Sigmoid colon (tissue), 4 donors: ENCODE measurements around the gene EML6.

Source experiments
- CTCF ChIP-seq, 4 experiments: fragments of 450-650 bp in 3 of 4; fragments of 200-600 bp in 1 of 4; IDR thresholded peaks; one replicate each; pipeline ENCODE4 v1.5.1; 2016 to 2019; ENCODE audit warnings: antibody characterized with exemption in 4 of 4, mild to moderate bottlenecking in 3 of 4, moderate library complexity in 2 of 4
- EP300 ChIP-seq, 4 donors: sonication (generic); formaldehyde crosslinking; IDR thresholded peaks; one replicate each; pipeline ENCODE4 v1.6.1; 2017; ENCODE audit warnings: antibody characterized with exemption in 4 of 4
- POLR2A ChIP-seq, 2 donors: fragments of 450-650 bp; IDR thresholded peaks; one replicate each; pipeline ENCODE4 v1.6.1; 2016; ENCODE audit warnings: antibody characterized with exemption in 2 of 2, mild to moderate bottlenecking in 2 of 2, moderate library complexity in 2 of 2
- POLR2AphosphoS5 ChIP-seq, 4 donors: sonication (generic); formaldehyde crosslinking; IDR thresholded peaks; one replicate each; pipeline ENCODE4 v1.6.1; 2017; ENCODE audit warnings: antibody characterized with exemption in 4 of 4

GRCh38 chr2:54750040-54750439 is 26.6 kb downstream of the EML6 start:
- no peak for TF ChIP-seq EP300 (IDR thresholded peaks at IDR 0.05)
- no peak for TF ChIP-seq CTCF (IDR thresholded peaks at IDR 0.05)
- TF ChIP-seq POLR2AphosphoS5 (IDR thresholded peaks at IDR 0.05): no peak
- no peak for TF ChIP-seq POLR2A (IDR thresholded peaks at IDR 0.05)
